GM23338 (cell line): ENCODE measurements around the gene CHKB. TPM values are rescaled to one million over a fixed set of nuclear protein-coding genes. Genes with fewer than 3 reads are reported as not detected.

Experiments
- ATAC-seq: fragments of 200-7000 bp; cut with Tn5 transposase; 3 replicates; pipeline ENCODE4 v1.9.1; 2020
- DNase-seq: peaks from one replicate; pipeline ENCODE4 v3.0.0-alpha.2; 2015; ENCODE audit warnings: low spot score
- H2AFZ ChIP-seq: fragments of 200-600 bp; sonication (generic); 2 replicates; pipeline ENCODE4 v1.8.0; 2016; ENCODE audit warnings: antibody characterized with exemption, mild to moderate bottlenecking, moderate library complexity
- H3F3A ChIP-seq: fragments of 200-600 bp; sonication (generic); replicated peaks from 2 replicates; pipeline ENCODE4 v1.8.0; 2017; ENCODE audit warnings: antibody characterized with exemption, mixed run types, low read depth
- H3K27ac ChIP-seq: fragments of 200-600 bp; sonication (generic); 2 replicates; pipeline ENCODE4 v1.6.1; 2016; ENCODE audit warnings: low read depth
- H3K27me3 ChIP-seq: fragments of 200-600 bp; sonication (generic); 2 replicates; pipeline ENCODE4 v1.8.0; 2016; ENCODE audit warnings: mild to moderate bottlenecking, mixed run types, moderate library complexity; ENCODE audit not compliant: insufficient read depth
- H3K36me3 ChIP-seq: fragments of 200-600 bp; sonication (generic); 2 replicates; pipeline ENCODE4 v1.8.0; 2016; ENCODE audit warnings: mild to moderate bottlenecking; ENCODE audit not compliant: insufficient read depth
- H3K4me1 ChIP-seq: fragments of 200-600 bp; sonication (generic); 2 replicates; pipeline ENCODE4 v1.8.0; 2016; ENCODE audit warnings: mild to moderate bottlenecking, moderate library complexity; ENCODE audit not compliant: insufficient read depth
- H3K4me2 ChIP-seq: fragments of 200-600 bp; sonication (generic); 2 replicates; pipeline ENCODE4 v1.7.1; 2017; ENCODE audit warnings: mixed run types
- H3K4me3 ChIP-seq: fragments of 200-600 bp; sonication (generic); 2 replicates; pipeline ENCODE4 v1.6.1; 2016; ENCODE audit warnings: mixed run types
- H3K79me2 ChIP-seq: fragments of 200-600 bp; sonication (generic); replicated peaks from 2 replicates; pipeline ENCODE4 v1.8.0; 2017; ENCODE audit warnings: mild to moderate bottlenecking; ENCODE audit not compliant: insufficient read depth
- H3K9me2 ChIP-seq: fragments of 200-600 bp; sonication (generic); 2 replicates; pipeline ENCODE4 v1.8.0; 2017; ENCODE audit not compliant: insufficient read depth
- H4K20me1 ChIP-seq: fragments of 200-600 bp; sonication (generic); replicated peaks from 2 replicates; pipeline ENCODE4 v1.8.0; 2017; ENCODE audit warnings: mild to moderate bottlenecking; ENCODE audit not compliant: insufficient read depth
- H3K27ac Mint-ChIP-seq: 2 replicates; pipeline ENCODE4 v1.8.0; 2020; ENCODE audit warnings: inconsistent platforms, mild to moderate bottlenecking, moderate library complexity, mixed read lengths
- H3K27me3 Mint-ChIP-seq: 3 replicates; pipeline ENCODE4 v1.8.0; 2022; ENCODE audit warnings: low read depth, mild to moderate bottlenecking, moderate library complexity, mixed read lengths, inconsistent platforms; ENCODE audit not compliant: insufficient read depth, poor library complexity
- H3K36me3 Mint-ChIP-seq: 3 replicates; pipeline ENCODE4 v1.8.0; 2021; ENCODE audit warnings: low read depth, mild to moderate bottlenecking, inconsistent platforms, moderate library complexity, mixed read lengths
- H3K4me1 Mint-ChIP-seq: 3 replicates; pipeline ENCODE4 v1.8.0; 2020; ENCODE audit warnings: mild to moderate bottlenecking, inconsistent platforms, mixed read lengths
- H3K4me3 Mint-ChIP-seq: 3 replicates; pipeline ENCODE4 v1.8.0; 2021; ENCODE audit warnings: moderate library complexity, mild to moderate bottlenecking, inconsistent platforms, mixed read lengths
- H3K9me3 Mint-ChIP-seq: 3 replicates; pipeline ENCODE4 v1.8.0; 2020; ENCODE audit warnings: moderate library complexity, mild to moderate bottlenecking, inconsistent platforms, mixed read lengths
- CTCF ChIP-seq, 2 experiments: fragments of 200-600 bp in 1 of 2; sonication (generic) in 1 of 2; conservative IDR thresholded peaks; 2 replicates each; pipeline versions ENCODE4 v1.5.1 to v1.6.1; 2016 to 2017; ENCODE audit warnings: antibody characterized with exemption in 2 of 2, low read depth in 2 of 2, mild to moderate bottlenecking in 2 of 2, moderate library complexity in 1 of 2
- JUNB ChIP-seq: IDR thresholded peaks from one replicate; pipeline ENCODE4 v1.6.1; 2016; ENCODE audit warnings: antibody characterized with exemption; ENCODE audit not compliant: unreplicated experiment
- NANOG ChIP-seq: IDR thresholded peaks from 2 replicates; pipeline ENCODE4 v1.6.1; 2016; ENCODE audit warnings: antibody characterized with exemption, borderline replicate concordance
- POLR2AphosphoS5 ChIP-seq: IDR thresholded peaks from 2 replicates; pipeline ENCODE4 v1.6.1; 2016; ENCODE audit warnings: antibody characterized with exemption, low read depth
- ZNF114 ChIP-seq: fragments of 250-450 bp; sonication (Bioruptor Pico); IDR thresholded peaks from 2 replicates; pipeline ENCODE4 v1.5.0; 2020; ENCODE audit warnings: mild to moderate bottlenecking, moderate library complexity
- ZNF331 ChIP-seq: fragments of 250-450 bp; sonication (Bioruptor Pico); IDR thresholded peaks from 2 replicates; pipeline ENCODE4 v1.5.0; 2020; ENCODE audit warnings: low read depth, mild to moderate bottlenecking, moderate library complexity
- ZNF462 ChIP-seq: fragments of 250-450 bp; sonication (Bioruptor Pico); IDR thresholded peaks from 2 replicates; pipeline ENCODE4 v1.5.0; 2020; ENCODE audit warnings: mild to moderate bottlenecking, moderate library complexity
- polyA plus RNA-seq: library from polyadenylated mRNA; unstranded; fragments of >200 nt; fragmentation: Nextera tagmentation; extraction: Ambion mirVana; gene quantifications from 2 replicates; pipeline ENCODE4 v1.2.1, GENCODE V29; 2016
- total RNA-seq: library from RNA; depleted of rRNA; stranded (reverse); fragments of >200 nt; shearing (Covaris generic); gene quantifications from 2 replicates; pipeline ENCODE4 v1.2.3, GENCODE V29; 2014

The CHKB gene
- total and polyA plus RNA-seq, 2 experiments from 2014 or later, result 51.2 to 61.6 TPM

GRCh38 chr22:50551160-50551752, 31.4 kb downstream of the CHKB start (continued):
- no peak for TF ChIP-seq ZNF462 (CRISPR knock-in tag)

GRCh38 chr22:50550395-50550794, 32.3 kb downstream of the CHKB start:
- no peak for DNase-seq
- Mint-ChIP-seq H3K4me1 (peaks cover 4% of the 10 kb centered on the region; the same call in 2 of the 3 replicates), H3K4me3 (no peak overlapping the region; the same call in 2 of the 3 replicates), H3K36me3 (no peaks in the 10 kb centered on the region), H3K9me3 (no peaks in the 10 kb centered on the region), H3K27me3 (peaks cover 27% of the 10 kb centered on the region), H3K27ac (no peak overlapping the region)
- Histone ChIP-seq H3K36me3 (no peaks in the 10 kb centered on the region), H3K4me1 (no peaks in the 10 kb centered on the region), H3K9me2 (no peaks in the 10 kb centered on the region), H3K27me3 (peaks cover 20% of the 10 kb centered on the region; the same call in 1 of the 2 replicates), H3K4me2 (no peak overlapping the region), H3K4me3 (no peak overlapping the region), H3F3A (no peaks in the 10 kb centered on the region), H4K20me1 (no peaks in the 10 kb centered on the region), H3K79me2 (no peaks in the 10 kb centered on the region), H2AFZ (no peak overlapping the region), H3K27ac (no peak overlapping the region)
- ATAC-seq, result no peak
- TF ChIP-seq ZNF331 (CRISPR knock-in tag) (no peak), ZNF114 (CRISPR knock-in tag) (no peak), JUNB (no peak), CTCF (conservative IDR thresholded peaks at IDR 0.05; ENCODE audit: low read depth in 2 of 2) (no peak), NANOG (no peak), POLR2AphosphoS5 (no peak), ZNF462 (CRISPR knock-in tag) (no peak)
